GM12801 (cell line): ENCODE results near the gene LRP10.

ENCODE experiments used
- TF ChIP-seq, protein P1 (sequence below): IDR thresholded peaks from one replicate; pipeline ENCODE4 v1.5.1; 2011; ENCODE audit warnings: control low read depth; ENCODE audit not compliant: insufficient read length; ENCODE audit errors: extremely low read depth

The LRP10 gene

DNA sequence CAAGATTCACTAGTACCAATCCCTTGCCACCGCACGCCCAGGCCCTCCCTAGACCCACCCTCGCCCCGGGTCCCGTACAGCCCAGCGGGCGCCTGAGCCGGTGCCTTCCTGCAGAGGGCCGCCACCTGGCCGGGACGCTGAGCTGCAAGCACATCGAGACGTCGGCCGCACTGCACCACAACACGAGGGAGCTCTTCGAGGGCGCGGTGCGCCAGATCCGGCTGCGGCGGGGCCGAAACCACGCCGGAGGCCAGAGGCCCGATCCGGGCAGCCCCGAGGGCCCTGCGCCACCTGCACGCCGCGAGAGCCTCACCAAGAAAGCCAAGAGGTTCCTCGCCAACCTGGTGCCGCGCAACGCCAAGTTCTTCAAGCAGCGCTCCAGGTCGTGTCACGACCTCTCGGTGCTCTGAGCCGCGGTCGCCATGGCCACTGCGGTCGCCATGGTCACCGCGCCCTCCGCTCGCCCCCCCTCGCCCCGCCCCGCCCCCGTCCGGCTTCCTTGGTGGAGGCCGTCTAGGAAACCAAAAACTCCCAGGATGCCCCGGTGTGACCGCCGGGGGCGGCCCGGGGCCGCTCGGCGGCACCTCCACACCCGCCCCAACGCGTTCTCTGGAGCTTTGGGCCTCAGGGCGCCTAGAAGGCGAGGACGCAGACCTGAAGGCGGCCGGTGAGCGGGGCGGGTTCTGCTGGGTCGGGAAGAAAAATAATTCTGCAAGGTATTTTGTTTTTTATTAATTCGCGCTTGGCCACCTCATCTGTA lies 15.1 kb downstream of the LRP10 start:
- TF ChIP-seq, protein P1, sequence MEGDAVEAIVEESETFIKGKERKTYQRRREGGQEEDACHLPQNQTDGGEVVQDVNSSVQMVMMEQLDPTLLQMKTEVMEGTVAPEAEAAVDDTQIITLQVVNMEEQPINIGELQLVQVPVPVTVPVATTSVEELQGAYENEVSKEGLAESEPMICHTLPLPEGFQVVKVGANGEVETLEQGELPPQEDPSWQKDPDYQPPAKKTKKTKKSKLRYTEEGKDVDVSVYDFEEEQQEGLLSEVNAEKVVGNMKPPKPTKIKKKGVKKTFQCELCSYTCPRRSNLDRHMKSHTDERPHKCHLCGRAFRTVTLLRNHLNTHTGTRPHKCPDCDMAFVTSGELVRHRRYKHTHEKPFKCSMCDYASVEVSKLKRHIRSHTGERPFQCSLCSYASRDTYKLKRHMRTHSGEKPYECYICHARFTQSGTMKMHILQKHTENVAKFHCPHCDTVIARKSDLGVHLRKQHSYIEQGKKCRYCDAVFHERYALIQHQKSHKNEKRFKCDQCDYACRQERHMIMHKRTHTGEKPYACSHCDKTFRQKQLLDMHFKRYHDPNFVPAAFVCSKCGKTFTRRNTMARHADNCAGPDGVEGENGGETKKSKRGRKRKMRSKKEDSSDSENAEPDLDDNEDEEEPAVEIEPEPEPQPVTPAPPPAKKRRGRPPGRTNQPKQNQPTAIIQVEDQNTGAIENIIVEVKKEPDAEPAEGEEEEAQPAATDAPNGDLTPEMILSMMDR, result no peak

DNA sequence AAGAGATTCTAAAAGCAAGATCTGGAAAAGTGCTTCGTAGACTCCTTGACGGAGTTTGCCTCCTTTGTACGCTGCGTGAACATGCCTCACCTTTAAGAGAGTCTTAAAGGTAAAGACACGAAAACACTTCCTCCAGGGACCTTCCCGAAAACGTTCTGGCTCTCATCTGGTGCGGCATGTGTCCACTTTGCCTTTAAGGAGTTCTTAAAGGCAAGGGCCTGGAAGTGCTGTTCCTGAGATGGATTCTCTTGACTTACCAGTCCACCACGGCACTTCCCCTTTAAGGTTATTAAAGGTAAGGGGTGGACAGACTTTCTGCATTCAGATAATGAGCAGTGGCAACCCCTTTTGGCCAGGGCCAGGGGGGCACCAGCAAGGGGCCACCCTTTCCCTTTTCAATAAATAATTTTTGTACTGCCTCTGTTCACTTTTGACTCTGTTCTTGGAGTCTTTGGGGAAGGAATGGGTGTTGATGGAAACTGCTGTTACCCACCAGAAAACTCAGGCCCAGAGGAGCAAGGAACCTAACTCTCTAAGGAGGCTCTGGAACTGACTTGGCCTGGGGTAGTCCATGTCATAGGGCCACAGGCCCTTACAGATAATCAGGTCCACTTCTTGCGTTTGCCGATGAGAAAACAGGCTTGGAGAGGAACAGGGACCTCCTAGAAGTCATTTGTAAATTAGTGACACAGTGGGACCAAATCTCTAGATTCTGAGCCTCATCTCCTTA lies 15.9 kb downstream of the LRP10 start:
- TF ChIP-seq, protein P1, result no peak

DNA sequence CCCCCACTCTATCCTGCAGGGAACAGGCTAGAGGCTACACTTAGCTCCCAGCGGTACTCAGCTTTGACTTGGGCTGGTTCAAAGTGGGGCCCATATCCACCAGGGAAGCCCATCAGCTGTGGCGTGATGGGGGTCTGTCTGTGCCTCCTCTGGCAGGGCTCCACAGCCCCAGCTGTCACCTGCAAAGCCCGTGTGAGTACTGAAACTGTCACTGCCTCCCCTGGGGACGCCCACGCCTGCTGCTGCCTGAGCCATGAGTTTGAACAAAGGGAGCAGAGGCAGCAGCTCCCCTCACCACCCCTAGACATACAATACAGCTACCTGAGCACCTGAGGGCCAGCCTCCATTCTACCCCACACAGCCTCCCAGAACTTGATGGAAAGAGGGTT lies 16.4 kb downstream of the LRP10 start:
- TF ChIP-seq, protein P1, result no peak

DNA sequence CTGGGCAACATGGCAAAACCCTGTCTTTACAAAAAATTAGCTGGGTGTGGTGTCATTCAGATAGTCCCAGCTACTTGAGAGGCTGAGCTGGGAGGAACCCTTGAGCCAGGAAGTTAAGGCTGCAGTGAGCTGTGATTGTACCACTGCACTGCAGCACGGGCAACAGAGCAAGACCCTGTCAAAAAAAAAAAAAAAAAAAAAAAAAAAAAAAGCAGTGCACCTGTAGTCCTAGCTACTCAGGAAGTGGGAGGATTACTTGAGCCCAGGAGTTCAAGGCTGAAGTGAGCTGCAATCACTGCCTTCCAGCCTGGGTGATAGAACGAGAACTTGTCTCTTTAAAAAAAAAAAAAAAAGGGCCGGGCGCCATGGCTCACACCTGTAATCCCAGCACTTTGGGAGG lies 17.1 kb downstream of the LRP10 start:
- TF ChIP-seq, protein P1, result no peak

DNA sequence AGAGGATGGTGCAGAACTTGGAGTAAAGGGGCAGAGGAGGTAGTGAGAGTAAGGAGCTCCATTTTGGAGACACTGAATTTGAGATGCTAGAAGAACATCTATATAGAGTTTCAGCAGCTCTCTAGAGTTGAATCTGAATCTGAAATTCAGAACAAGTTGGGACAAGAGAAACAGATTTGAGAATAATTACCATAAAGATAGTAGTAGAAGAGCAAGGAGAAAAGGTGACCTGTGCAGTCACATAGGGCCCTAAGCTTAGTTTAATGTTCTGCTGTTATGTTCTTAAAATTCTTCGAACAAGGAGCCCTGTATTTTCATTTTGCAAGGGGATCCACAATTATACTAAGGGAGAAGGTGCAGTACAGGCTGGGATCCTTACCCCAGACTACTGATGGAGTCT lies 18.9 kb downstream of the LRP10 start:
- TF ChIP-seq, protein P1, result no peak

DNA sequence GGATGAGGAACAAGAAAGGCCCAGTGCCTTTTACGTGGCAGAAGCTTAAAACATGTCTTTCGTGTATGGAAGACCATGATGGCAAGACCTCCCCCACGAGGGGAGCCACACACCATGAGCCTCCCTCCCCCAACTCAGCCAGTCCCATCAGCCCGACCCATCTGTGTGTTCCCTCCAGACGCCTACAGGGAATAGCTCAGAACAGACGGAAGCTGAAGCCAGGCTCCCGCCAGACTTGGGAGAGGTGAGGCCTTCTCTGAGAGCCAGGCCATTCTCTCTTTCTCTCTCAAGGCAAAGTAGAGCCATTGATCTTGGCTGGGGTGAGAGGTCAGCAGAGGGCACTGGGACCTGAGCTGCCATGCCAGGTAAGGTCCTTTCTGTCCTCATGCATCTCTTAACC lies 20.9 kb downstream of the LRP10 start:
- TF ChIP-seq, protein P1, result no peak

DNA sequence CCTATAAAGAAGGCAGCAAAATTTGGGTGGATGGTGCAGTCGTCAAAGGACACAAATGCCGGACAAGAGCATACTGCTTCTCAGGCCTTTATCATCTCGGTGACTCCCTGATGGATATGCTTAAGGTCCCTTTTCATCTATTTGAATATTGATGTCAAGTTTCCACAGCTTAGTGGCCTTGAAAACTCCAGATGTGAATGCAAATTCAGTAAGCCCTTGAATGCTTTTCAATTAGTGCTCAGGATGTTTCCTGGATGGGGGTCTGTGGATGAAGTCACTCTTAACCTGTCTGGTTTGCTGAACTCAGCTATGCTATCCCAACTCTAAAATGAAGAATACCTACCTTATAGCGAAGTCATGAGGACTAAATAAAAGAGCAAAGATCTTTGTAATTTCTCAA lies 22.2 kb downstream of the LRP10 start:
- TF ChIP-seq, protein P1, result no peak
